Neutrophil (primary cell): ENCODE data around the gene DMKN.

ENCODE experiments used
- H3K27ac ChIP-seq: fragments of 200-600 bp; sonication (generic); 2 replicates; pipeline ENCODE4 v1.5.1; 2016; ENCODE audit warnings: mild to moderate bottlenecking, moderate library complexity
- H3K27me3 ChIP-seq: fragments of 200-600 bp; sonication (generic); 2 replicates; pipeline ENCODE4 v1.6.0; 2016; ENCODE audit warnings: mild to moderate bottlenecking
- H3K36me3 ChIP-seq: fragments of 200-600 bp; sonication (generic); 2 replicates; pipeline ENCODE4 v1.5.1; 2017
- H3K4me1 ChIP-seq, 2 experiments: fragments of 200-600 bp in 1 of 2; sonication (generic) in 1 of 2; 1 replicate in 1 of 2; 2 replicates in 1 of 2; pipeline versions ENCODE4 v1.5.1 to v1.6.1; 2013 to 2016; ENCODE audit warnings: low read depth in 1 of 2, low read length in 1 of 2, mild to moderate bottlenecking in 1 of 2, moderate library complexity in 1 of 2; ENCODE audit not compliant: control insufficient read depth in 1 of 2, insufficient read depth in 1 of 2
- H3K4me3 ChIP-seq, 2 experiments: fragments of 200-600 bp in 1 of 2; sonication (generic) in 1 of 2; 1 replicate in 1 of 2; 2 replicates in 1 of 2; pipeline ENCODE4 v1.5.1; 2013 to 2016; ENCODE audit warnings: low read depth in 1 of 2, low read length in 1 of 2, mild to moderate bottlenecking in 1 of 2, moderate library complexity in 1 of 2
- H3K9me3 ChIP-seq: fragments of 200-600 bp; sonication (generic); 2 replicates; pipeline ENCODE4 v1.5.1; 2016
- TF ChIP-seq, protein P1 (sequence below): fragments of 200-600 bp; sonication (generic); IDR thresholded peaks from 2 replicates; pipeline ENCODE4 v1.5.1; 2016; ENCODE audit warnings: antibody characterized with exemption

The DMKN gene

DNA sequence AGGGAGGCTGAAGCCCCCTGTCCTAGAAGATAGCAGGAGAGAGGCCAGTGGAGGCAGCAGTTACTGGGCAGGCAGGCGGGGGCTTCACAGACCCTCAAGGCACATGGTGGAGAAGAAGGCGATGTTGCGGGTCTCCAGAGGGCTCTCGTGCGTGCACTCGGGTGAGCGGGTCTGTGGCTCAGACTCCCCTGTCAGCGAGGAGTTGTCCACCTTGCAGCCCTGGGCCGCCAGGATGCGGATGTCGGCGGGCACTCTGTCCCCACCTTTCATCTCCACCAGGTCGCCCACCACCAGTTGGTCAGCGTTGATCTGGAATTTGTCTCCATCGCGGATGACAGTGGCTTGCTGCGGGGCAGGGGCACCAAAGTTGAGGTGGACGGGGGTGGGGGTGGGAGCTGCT, 46.8 kb upstream of the DMKN start:
- no peak overlapping the region for H3K4me3 ChIP-seq
- H3K4me1 ChIP-seq = peaks cover 5 to 10% of the 10 kb centered on the region in 2 experiments
- no peaks in the 10 kb centered on the region for H3K9me3 ChIP-seq
- TF ChIP-seq, protein P1, sequence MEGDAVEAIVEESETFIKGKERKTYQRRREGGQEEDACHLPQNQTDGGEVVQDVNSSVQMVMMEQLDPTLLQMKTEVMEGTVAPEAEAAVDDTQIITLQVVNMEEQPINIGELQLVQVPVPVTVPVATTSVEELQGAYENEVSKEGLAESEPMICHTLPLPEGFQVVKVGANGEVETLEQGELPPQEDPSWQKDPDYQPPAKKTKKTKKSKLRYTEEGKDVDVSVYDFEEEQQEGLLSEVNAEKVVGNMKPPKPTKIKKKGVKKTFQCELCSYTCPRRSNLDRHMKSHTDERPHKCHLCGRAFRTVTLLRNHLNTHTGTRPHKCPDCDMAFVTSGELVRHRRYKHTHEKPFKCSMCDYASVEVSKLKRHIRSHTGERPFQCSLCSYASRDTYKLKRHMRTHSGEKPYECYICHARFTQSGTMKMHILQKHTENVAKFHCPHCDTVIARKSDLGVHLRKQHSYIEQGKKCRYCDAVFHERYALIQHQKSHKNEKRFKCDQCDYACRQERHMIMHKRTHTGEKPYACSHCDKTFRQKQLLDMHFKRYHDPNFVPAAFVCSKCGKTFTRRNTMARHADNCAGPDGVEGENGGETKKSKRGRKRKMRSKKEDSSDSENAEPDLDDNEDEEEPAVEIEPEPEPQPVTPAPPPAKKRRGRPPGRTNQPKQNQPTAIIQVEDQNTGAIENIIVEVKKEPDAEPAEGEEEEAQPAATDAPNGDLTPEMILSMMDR = no peak
- peaks cover 69% of the 10 kb centered on the region for H3K27me3 ChIP-seq
- H3K27ac ChIP-seq = no peak overlapping the region
- no peaks in the 10 kb centered on the region for H3K36me3 ChIP-seq

DNA sequence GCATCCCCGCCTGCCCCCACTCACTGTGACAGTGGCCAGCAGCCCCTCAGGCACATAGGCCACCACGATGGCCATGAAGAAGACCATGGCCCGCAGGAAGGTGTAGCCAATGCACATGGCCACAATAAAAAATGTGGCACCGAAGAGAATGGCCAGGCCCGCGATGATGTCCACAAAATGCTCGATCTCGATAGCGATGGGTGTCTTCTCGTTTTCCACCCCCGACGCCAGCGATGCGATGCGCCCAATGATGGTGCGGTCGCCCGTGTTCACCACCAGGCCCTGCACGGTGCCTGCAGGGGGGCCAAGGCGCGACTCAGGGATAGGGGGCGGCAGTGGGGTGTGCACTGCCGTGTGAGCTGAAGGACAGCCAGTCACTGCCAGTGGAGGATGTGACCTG, 46.3 kb upstream of the DMKN start:
- TF ChIP-seq, protein P1 = no peak
- no peak overlapping the region for H3K4me3 ChIP-seq
- H3K36me3 ChIP-seq = no peaks in the 10 kb centered on the region
- H3K9me3 ChIP-seq = no peaks in the 10 kb centered on the region
- peaks cover 74% of the 10 kb centered on the region for H3K27me3 ChIP-seq
- no peak overlapping the region for H3K27ac ChIP-seq
- H3K4me1 ChIP-seq = peaks cover 5 to 10% of the 10 kb centered on the region in 2 experiments

DNA sequence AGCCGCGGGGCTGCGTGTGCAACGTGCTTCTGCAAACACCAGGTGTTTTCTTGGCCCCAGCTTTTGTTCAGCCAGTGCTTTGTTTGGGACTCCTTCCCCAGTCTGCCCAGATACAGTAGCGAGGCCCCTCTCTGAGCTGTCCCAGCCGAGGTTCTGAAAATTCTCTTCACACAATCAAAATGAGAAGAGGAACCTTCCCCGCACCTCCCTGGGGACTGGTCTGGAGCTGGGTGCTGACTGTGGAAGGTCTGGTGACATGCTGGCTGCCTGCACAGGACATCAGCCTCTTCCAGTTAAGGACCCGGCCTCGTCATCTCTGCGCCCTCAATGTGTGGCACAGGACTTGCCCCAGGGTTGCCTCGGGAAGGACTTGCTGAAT, 45.8 kb upstream of the DMKN start:
- Histone ChIP-seq H3K27me3 (peaks cover 77% of the 10 kb centered on the region), H3K36me3 (no peaks in the 10 kb centered on the region), H3K4me3 (no peak overlapping the region), H3K9me3 (no peaks in the 10 kb centered on the region), H3K4me1 (peaks cover 5 to 10% of the 10 kb centered on the region in 2 experiments), H3K27ac (no peak overlapping the region)
- TF ChIP-seq, protein P1 = no peak

DNA sequence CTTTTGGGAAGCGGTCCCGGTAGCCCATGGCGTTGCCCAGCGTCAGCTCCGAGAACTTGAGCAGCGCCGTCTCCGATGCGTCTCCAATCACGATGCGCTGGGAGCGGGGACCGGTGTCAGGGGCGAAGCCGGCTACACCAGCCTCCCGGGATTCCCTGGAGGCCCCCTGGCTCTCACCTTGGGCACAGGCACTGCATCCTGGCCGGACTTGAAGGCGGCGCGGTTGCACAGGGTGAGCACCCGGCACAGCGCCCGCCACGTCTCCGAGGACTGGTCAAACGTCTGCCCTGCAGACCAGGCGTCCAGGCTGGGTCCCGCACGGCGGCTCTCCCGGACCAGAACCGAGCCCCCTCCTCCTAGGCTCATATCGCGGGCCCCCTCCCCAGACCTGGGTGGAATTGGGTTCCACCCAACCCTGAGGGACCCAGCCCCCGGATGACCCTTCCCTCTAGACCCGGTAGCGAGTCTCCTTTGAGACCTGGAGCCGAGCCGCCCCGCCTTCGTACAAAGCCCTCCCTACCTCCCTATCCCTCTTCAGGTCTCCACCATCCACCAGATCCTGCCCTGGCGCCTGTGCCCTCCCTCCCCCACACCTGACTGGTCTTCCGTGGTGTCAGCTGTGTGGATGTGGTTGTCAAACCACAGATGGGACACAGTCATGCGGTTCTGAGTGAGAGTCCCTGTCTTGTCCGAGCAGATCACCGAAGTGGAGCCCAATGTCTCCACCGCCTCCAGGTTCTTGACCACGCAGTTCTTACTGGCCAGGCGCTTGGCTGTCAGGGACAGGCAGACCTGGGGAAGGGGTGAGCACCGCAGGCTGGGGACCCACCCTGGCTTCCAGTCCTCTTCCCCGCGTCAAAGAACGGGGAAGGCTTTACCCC, 45.2 kb upstream of the DMKN start:
- peak overlapping the region; percentile 35 to 44 for H3K4me3 ChIP-seq
- no peak overlapping the region for H3K27ac ChIP-seq
- peaks cover 5 to 10% of the 10 kb centered on the region in 2 experiments for H3K4me1 ChIP-seq
- no peaks in the 10 kb centered on the region for H3K9me3 ChIP-seq
- TF ChIP-seq, protein P1 = no peak
- H3K27me3 ChIP-seq = peaks cover 77% of the 10 kb centered on the region
- no peaks in the 10 kb centered on the region for H3K36me3 ChIP-seq

DNA sequence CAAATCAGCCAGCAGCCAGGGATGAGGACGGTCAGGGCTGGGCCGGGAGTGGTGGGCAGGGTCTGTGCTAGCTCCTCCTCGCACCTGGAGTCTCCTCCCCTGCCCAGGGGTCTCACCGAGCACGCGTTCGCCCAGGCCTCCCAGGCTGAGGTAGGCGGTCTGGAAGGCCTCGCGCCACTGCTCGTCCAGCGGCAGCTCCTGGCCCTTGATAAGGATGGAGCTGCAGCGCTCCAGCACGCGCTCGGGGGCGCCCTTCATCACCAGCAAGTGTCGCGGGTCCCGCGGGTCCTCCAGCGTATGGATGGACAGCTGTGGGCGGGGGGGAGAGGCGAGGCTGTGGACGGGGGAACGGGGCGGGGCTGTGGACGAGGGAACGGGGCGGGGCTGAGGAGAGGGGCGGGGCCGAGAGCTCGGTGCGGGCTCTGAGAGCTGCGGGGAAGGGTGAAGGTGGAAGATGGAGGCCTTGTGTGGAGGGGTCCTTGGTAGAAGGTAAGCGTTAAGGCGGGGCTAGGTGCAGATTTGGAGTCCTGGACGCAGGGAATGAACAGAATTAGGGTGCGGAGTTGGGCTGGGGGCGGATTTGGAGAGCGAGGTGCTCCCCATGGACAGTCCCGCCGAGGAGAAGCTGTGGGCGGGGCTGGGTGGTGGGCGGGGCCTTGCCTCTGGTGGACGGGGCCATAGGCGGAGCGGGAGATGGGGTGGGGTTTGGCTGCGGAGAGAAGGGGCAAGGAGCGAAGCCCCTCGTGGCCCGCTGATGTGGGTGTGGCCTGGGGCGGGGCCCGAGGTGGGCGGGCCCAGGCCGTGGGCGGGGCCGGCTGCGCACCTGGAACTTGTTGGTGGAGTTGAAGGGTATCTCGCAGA, 44.3 kb upstream of the DMKN start:
- Histone ChIP-seq H3K4me3 (peak overlapping the region; percentile 35 to 44), H3K27ac (no peak overlapping the region), H3K36me3 (no peaks in the 10 kb centered on the region), H3K27me3 (peaks cover 73% of the 10 kb centered on the region), H3K9me3 (no peaks in the 10 kb centered on the region), H3K4me1 (peaks cover 5 to 10% of the 10 kb centered on the region in 2 experiments)
- TF ChIP-seq, protein P1 = no peak
